Midbrain (tissue), 1 donor: ENCODE data around the gene ABHD17C.

Source experiments
- DNase-seq: peaks from one replicate; lab custom pipeline; 2025; lab: John Stamatoyannopoulos, UW

Gene ABHD17C

DNA sequence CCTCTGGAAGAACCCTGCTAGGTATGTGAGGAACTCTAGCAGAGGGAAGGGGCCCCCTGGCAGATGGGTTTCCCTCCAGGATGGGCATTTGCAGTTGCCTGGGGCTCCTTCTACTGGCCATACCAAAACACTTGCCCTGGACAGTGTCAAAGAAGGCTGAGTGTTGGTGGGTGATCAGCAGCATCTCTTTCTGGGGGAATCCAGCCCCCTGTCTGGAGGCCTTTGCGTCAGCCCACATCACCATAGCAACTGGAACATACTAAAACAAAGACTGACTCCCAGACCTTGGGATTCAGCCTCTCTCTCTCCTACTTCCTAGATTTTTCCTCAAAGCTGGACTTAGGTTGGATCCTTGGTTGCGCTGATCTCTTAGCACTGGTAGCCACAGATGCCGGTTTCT is 92.2 kb downstream of the ABHD17C start:
- DNase-seq: no peak

DNA sequence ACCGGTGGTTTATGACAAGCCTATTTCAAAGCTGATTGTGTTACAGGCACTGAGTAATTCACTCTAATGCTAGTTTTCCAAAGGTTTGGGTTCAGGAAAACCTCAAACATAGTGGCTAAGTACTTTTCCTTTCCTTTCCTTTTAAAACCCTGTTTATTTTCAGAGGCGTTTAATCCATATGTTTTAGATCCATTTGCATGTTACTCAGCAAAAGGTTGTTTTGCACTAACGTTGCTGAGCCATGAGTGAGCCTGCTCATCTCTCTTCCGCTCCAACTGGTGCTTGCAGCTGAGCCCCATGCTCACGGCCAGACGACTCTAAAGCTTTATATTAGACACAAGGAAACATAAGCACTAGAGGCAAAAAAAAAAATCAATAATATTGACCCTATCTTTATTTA is 93.4 kb downstream of the ABHD17C start:
- DNase-seq: no peak

DNA sequence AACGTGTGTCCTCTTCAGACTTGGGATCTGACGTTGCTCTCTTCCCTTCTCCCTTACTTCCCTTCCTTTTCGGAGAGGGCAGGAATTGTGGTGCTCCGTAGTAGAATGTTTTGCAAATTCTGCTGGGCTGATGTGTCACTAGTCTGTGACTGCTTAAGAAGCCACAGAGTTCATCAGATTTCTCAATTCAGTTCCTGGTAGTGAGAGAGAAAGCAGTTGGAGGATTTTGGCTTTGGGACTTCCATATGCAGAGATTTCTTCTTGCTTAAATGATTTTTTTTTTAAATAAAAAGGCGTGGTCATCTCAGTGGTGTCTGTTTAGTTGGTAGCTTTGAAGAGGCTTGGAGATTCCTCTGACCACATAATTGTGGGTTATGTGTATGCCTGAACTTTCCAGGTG is 94.2 kb downstream of the ABHD17C start:
- no peak for DNase-seq

DNA sequence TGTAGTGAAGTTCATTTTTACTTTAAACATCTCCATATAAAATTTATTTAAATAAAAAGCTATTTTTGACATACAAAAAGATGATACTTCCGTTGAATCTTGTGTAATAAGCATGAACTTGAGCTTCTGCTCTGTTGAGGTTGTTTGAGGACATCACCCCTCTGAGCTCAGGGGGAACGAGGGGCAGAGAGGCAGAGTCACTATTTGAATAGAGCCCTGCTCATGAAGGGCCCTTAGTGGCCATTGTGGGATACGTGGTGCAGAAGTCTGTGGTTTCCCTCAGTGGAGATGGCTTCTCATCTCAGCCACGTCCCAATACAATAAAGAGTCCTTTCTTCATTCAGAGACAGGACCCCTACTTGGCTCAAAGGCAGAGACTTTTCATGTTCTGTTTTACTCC is 94.7 kb downstream of the ABHD17C start:
- no peak for DNase-seq

DNA sequence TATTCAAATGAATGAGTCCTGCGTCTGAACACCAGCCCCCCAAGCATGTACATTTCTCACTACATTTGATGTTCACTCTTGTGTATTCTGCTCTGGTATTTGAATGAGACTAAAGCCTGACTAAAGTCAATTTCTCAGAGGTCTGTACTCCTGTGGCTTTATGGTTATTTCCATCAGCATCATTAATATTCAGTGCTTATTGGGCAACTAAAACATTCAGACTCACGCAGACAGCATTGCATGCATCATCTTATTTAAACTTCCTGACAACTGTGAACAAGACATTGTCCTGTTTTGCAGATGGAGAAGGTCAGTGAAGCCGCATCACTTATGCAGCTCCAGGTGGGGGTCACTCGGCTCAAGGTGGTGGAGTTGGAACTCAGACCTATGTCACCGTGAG is 95.1 kb downstream of the ABHD17C start:
- DNase-seq: no peak

DNA sequence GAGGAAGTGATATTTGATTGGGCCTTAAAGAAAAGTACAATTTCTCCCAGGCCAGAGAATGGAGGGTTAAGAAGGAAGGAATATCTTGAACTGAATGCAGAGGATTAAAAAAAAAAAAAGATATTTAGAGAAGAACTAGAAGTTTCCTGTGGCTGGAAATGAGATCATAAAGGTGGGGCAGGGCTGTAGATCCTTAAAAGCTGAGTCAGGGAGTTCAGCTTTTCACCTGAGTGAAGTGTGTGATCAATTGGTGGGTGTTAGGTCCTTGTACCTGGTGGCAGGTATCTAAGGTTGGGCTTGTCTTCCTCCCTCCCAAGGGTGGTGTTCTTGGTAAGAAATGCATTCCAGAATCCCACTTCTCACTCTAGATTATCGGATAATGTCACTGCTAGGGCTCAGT is 95.9 kb downstream of the ABHD17C start:
- DNase-seq: no peak

DNA sequence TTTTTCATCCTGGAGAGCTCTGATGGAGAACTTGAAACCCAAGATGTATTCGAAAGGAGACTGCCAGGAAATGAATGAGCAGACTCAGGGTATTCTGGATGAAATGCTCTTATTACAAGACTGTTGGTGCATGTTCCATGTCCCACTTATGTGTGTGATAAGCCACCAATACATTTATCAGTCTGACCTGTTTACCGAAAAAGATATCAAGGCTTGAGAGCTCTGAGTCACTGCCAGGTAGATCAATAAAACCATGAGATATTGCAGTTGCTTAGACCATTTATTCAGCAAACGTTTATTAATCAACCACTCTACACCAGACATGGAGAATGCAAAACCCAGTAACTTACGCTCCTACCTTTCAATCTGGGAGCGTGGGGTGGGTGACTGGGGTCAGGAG is 101.3 kb downstream of the ABHD17C start:
- no peak for DNase-seq

DNA sequence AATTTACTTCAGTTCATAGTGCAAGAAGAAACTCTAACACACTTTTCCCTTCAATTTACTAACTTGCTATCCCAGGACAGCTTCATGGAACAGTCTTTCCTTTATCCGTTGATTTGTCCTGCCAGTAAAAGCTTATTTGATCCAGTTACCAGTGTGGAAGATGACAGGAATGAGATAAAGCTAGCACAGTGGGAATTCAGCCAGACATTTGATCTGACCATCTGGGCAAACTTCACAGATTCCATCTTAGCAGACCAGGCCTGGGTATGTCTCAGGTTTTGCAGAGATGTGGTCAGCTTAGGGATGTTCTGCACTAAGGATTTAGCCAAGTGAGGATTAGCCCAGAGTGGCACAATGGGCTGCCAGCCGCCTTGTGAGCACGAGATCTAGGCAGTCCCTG is 103.8 kb downstream of the ABHD17C start:
- no peak for DNase-seq

DNA sequence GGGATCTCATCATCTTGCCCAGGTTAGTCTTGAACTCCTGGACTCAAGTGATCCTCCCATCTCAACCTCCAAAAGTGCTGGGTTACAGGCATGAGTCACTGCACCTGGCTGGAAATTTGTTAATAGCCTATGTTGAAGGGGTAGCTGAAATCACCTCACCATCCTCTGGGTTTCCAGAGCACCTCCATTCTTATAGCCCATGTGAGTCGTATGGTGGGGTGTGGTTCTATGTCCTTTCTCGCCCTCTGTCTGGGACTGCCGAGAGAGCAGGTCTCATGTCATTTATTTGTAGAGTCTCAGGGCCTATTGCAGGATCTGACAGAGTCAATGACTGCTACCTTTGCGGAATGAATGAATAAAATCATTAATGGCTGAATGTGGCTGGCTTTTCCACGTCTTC is 105.0 kb downstream of the ABHD17C start:
- DNase-seq: no peak

DNA sequence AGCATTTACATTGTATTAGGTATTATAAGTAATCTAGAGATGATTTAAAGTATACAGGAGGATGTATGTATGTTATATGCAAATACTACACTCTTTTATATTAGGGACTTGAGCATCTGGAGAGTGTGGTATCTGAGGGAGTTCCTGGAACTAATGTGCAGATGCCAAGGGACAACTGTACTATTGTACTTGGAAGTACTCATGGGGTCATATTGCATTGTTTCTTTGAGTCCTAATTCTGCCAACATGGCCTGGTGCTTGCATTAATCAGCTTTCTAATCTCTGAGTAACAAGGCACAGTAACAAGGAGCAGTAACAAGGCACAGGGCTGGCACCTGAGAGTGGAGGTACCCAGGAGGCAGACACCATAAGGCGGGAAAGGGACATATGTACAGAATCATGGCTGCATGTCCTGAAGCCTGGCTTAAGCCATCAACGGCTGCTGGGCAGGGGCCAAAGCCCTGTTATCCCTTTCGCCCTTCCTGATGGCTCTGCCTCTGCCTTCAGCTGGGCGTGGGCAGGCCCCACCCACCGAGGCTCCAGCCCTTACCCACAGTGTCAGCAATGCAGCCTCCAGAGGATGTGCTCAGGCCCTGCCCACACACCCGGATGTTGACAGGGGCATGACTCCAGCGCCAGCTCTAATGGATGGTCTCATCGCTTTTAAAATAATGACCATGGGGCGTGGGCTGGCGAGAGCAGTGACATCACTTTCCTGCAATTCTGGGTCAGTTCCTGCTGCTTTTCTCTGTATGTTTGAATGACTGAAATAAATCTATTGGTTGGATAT is 107.0 kb downstream of the ABHD17C start:
- no peak for DNase-seq

DNA sequence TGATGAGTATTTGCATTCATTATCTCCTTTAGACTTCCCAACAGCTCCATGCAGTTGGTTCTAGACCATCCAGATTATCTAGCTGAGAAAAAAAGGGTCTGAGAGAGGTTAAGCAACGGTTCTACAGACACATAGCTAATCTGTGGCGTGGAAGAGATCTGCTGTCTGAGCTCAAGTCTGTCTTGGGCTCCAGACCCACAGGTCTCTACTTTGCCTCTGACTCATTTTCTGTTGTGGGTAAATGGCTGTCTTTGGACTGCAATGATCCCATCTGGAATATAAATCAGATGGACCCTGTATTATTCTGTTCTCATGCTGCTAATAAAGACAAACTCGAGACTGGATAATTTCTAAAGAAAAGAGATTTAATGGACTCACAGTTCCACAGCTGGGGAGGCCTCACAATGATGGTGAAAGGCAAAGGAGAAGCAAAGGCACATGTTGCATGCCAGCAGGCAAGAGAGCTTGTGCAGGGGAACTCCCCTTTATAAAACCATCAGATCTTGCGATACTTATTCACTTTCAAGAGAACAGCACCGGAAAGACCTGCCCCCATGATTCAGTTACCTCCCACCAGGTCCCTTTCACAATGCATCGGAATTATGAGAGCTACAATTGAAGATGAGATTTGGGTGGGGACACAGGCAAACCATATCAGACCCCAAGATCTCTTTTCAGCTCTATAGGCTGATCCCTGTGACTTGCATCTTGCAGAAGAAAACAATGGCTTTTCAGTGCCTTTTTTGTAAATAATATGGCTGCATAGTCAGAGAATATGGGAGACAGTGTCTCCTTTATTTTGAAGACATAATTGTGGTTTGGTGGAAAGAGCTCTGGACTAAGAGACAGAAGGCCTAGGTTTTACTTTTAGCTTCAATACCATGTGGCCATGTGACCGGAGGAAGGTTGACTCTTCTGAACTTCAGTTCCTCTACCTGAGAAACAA is 108.7 kb downstream of the ABHD17C start:
- DNase-seq: no peak

DNA sequence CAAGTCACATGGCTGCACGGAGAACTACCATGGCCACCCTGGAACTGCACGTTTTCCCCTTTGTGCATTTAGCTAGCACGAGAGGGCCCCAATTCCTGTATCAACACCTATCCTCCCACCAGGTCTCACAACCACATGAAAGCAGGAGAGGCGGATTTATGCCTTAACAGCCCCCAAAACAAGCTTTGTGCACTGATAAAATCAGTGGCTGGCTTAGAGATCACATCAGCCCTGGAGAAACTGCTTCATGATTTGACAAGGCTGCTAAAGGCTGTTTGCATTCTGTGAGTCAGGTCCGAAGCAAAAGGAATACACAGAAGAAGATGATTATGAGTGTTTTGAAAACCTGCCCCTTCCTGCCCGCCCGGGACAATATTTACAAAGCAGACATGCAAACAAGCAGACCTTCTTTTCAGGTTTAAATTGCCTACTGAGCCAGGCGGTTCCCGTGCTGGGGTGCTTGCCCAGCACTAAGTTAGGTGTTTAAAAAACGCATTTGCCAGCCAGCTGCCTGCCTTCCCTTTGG is 109.9 kb downstream of the ABHD17C start:
- no peak for DNase-seq
